Stomach (tissue), 9 donors: ENCODE results near the gene SCOC. TPM values are rescaled to one million over a fixed set of nuclear protein-coding genes. Genes with fewer than 3 reads are reported as not detected.

Experiments used
- DNase-seq, 2 donors: peaks; one replicate each; pipeline versions ENCODE4 v3.0.0 to v3.0.0-alpha.2; 2013 to 2019
- H3K27ac ChIP-seq, 5 donors: fragments of 200-600 bp in 4 of 5; sonication (generic) in 4 of 5; one replicate each; pipeline ENCODE4 v1.5.1; 2013 to 2019; ENCODE audit warnings: mild to moderate bottlenecking in 1 of 5, moderate library complexity in 1 of 5
- H3K27me3 ChIP-seq, 3 donors: fragments of 200-600 bp; sonication (generic); one replicate each; pipeline ENCODE4 v1.5.1; 2017 to 2019; ENCODE audit warnings: mixed run types in 1 of 3
- H3K36me3 ChIP-seq, 4 donors: fragments of 200-600 bp; sonication (generic); 1 replicate in 3 of 4; 2 replicates in 1 of 4; pipeline ENCODE4 v1.5.1; 2016 to 2019
- H3K4me1 ChIP-seq, 4 donors: fragments of 200-600 bp; sonication (generic); one replicate each; pipeline ENCODE4 v1.5.1; 2016 to 2019
- H3K4me3 ChIP-seq, 4 donors: fragments of 200-600 bp; sonication (generic) in 3 of 4; one replicate each; pipeline ENCODE4 v1.5.1; 2016 to 2019; ENCODE audit warnings: mild to moderate bottlenecking in 1 of 4
- H3K9me3 ChIP-seq, 4 donors: fragments of 200-600 bp; sonication (generic); one replicate each; pipeline ENCODE4 v1.5.1; 2016 to 2019
- CTCF ChIP-seq, 7 experiments: fragments of 450-650 bp in 4 of 7; fragments of 200-600 bp in 3 of 7; sonication (generic) in 3 of 7; IDR thresholded peaks; one replicate each; pipeline ENCODE4 v1.5.1; 2016 to 2019; ENCODE audit warnings: antibody characterized with exemption in 7 of 7, control low read depth in 2 of 7, mild to moderate bottlenecking in 1 of 7
- EP300 ChIP-seq: sonication (generic); formaldehyde crosslinking; IDR thresholded peaks from one replicate; pipeline ENCODE4 v1.6.1; 2017; ENCODE audit warnings: antibody characterized with exemption
- POLR2A ChIP-seq, 4 donors: fragments of 450-650 bp; IDR thresholded peaks; one replicate each; pipeline ENCODE4 v1.6.1; 2016; ENCODE audit warnings: antibody characterized with exemption in 4 of 4, control low read depth in 2 of 4, mild to moderate bottlenecking in 1 of 4, moderate library complexity in 1 of 4
- POLR2AphosphoS5 ChIP-seq, 3 donors: sonication (generic); formaldehyde crosslinking; IDR thresholded peaks; one replicate each; pipeline ENCODE4 v1.6.1; 2016; ENCODE audit warnings: antibody characterized with exemption in 3 of 3
- WGBS, 5 donors: extraction: QIAGEN DNeasy Blood & Tissue Kit in 3 of 5; methylation state at CpG; one replicate each; pipeline versions ENCODE4 v1.1.5 to v1.1.7; 2013 to 2018; 5-methylcytosine and 5-hydroxymethylcytosine counted together
- intact Hi-C: fragments of 100-400 bp; cut with DNase I; formaldehyde crosslinking; loops from one replicate; pipeline ENCODE4 v1.15.1; 2023; ENCODE audit warnings: low total_unique reads
- polyA plus RNA-seq, 3 donors: library from polyadenylated mRNA; stranded (reverse); fragments of 200-250 nt; gene quantifications; one replicate each; pipeline ENCODE4 v1.2.3, GENCODE V29; 2013
- total RNA-seq, 5 donors: library from RNA; depleted of rRNA; stranded (reverse); fragments of >200 nt; gene quantifications; one replicate each; pipeline versions ENCODE4 v1.1.0 to v1.2.3, GENCODE V29; 2014 to 2016
- donor health status: healthy with polysubstance abuse.
- donor health status: Bipolar disorder and iron deficiency.
- donor health status: healthy.

SCOC gene
- total and polyA plus RNA-seq, 8 donors: 28.4 to 108 (median 56.3) TPM

DNA sequence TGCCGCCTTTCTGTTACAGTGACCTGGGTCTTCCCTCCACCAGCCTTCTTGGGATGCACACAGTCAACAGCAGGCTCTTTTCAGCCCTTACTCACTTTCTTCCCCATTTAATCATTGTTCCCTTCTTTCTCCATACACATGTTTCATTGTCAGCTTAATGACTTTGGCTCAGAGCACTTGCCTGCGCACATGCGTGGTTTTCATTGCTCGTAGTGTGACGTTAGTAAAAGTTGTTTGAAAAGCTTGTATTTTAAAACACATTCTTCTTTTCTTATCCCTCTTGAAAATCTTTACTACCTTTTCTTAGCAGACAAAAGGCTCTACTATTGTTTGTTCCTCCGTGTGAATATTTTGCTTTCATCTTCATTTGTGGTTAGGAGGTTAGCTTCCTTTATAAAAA is 19.7 kb upstream of the SCOC start:
- no peaks in the 10 kb centered on the region for H3K27me3 ChIP-seq
- no peak overlapping the region for H3K4me3 ChIP-seq
- no peak for DNase-seq
- no peaks in the 10 kb centered on the region for H3K4me1 ChIP-seq
- TF ChIP-seq EP300 (no peak), POLR2A (IDR thresholded peaks at IDR 0.05) (no peak), CTCF (IDR thresholded peaks at IDR 0.05) (no peak), POLR2AphosphoS5 (IDR thresholded peaks at IDR 0.05) (no peak)
- H3K27ac ChIP-seq: no peak overlapping the region
- no peaks in the 10 kb centered on the region for H3K36me3 ChIP-seq
- intact Hi-C loops: loop anchor here (10.0 kb wide), 1 partner anchor 501 kb away; no protein-coding TSS in a partner anchor
- WGBS, 5 donors: 51 to 61% (median 54%) methylated on average over 6 of the region's 6 CpGs
- no peaks in the 10 kb centered on the region for H3K9me3 ChIP-seq

- TF ChIP-seq EP300 (no peak), POLR2A (IDR thresholded peaks at IDR 0.05) (no peak), POLR2AphosphoS5 (IDR thresholded peaks at IDR 0.05) (no peak)
- Histone ChIP-seq H3K36me3 (no peaks in the 10 kb centered on the region), H3K9me3 (no peaks in the 10 kb centered on the region), H3K27me3 (no peaks in the 10 kb centered on the region), H3K4me3 (no peak overlapping the region), H3K4me1 (peaks cover 0 to 10% (median 0%) of the 10 kb centered on the region in 4 donors), H3K27ac (no peak overlapping the region)
- DNase-seq: no peak
- intact Hi-C loops: loop anchor here (10.0 kb wide), 1 partner anchor 500 kb away; no protein-coding TSS in a partner anchor
- WGBS, 5 donors: 37 to 68% (median 55%) methylated on average over 1 of the region's 1 CpG
Observed at GRCh38 chr4:140355288-140355687, 18.2 kb upstream of the SCOC start.

GRCh38 chr4:140357868-140358267 is 15.6 kb upstream of the SCOC start:
- TF ChIP-seq EP300: no peak
- no peak for TF ChIP-seq POLR2AphosphoS5 (IDR thresholded peaks at IDR 0.05)
- TF ChIP-seq POLR2A (IDR thresholded peaks at IDR 0.05): no peak
- TF ChIP-seq CTCF (IDR thresholded peaks at IDR 0.05): no peak
- Histone ChIP-seq H3K4me1 (peaks cover 0 to 11% (median 0%) of the 10 kb centered on the region in 4 donors), H3K36me3 (no peaks in the 10 kb centered on the region), H3K9me3 (no peaks in the 10 kb centered on the region), H3K4me3 (no peak overlapping the region), H3K27me3 (no peaks in the 10 kb centered on the region), H3K27ac (no peak overlapping the region)
- whole genome bisulfite sequencing, 5 donors: 41 to 58% (median 48%) methylated on average over 3 of the region's 3 CpGs
- intact Hi-C loops: loop anchor here (10.0 kb wide), 1 partner anchor 497 kb away; no protein-coding TSS in a partner anchor
- DNase-seq: no peak

- Histone ChIP-seq H3K27me3 (no peaks in the 10 kb centered on the region), H3K36me3 (no peaks in the 10 kb centered on the region), H3K4me3 (no peak overlapping the region), H3K9me3 (no peaks in the 10 kb centered on the region), H3K4me1 (peaks cover 0 to 11% (median 0%) of the 10 kb centered on the region in 4 donors), H3K27ac (no peak overlapping the region)
- intact Hi-C loops: loop anchor here (10.0 kb wide), 1 partner anchor 497 kb away; no protein-coding TSS in a partner anchor
- no peak for TF ChIP-seq POLR2A (IDR thresholded peaks at IDR 0.05)
- 0 to 3% (median 0%) methylated on average over 1 of the region's 1 CpG for WGBS, 5 donors
- no peak for DNase-seq
Observed at GRCh38 chr4:140358281-140358680, 15.2 kb upstream of the SCOC start.

GRCh38 chr4:140359562-140360427 is 13.7 kb upstream of the SCOC start:
- intact Hi-C loops: loop anchor here (10.0 kb wide), 1 partner anchor 495 kb away; no protein-coding TSS in a partner anchor
- H3K9me3 ChIP-seq: no peaks in the 10 kb centered on the region
- peaks cover 0 to 11% (median 0%) of the 10 kb centered on the region in 4 donors for H3K4me1 ChIP-seq
- no peak overlapping the region for H3K27ac ChIP-seq
- 31 to 38% (median 34%) methylated on average over 7 of the region's 7 CpGs for WGBS, 5 donors
- TF ChIP-seq EP300 (no peak), CTCF (IDR thresholded peaks at IDR 0.05) (peak in 5 of 7 experiments; percentile 68 to 87 (median 78))
- H3K36me3 ChIP-seq: no peaks in the 10 kb centered on the region
- H3K4me3 ChIP-seq: no peak overlapping the region
- peak; percentile 85 to 92 for DNase-seq
- H3K27me3 ChIP-seq: no peaks in the 10 kb centered on the region
